ENCODE results near the gene HOXA4.

Gene HOXA4

DNA sequence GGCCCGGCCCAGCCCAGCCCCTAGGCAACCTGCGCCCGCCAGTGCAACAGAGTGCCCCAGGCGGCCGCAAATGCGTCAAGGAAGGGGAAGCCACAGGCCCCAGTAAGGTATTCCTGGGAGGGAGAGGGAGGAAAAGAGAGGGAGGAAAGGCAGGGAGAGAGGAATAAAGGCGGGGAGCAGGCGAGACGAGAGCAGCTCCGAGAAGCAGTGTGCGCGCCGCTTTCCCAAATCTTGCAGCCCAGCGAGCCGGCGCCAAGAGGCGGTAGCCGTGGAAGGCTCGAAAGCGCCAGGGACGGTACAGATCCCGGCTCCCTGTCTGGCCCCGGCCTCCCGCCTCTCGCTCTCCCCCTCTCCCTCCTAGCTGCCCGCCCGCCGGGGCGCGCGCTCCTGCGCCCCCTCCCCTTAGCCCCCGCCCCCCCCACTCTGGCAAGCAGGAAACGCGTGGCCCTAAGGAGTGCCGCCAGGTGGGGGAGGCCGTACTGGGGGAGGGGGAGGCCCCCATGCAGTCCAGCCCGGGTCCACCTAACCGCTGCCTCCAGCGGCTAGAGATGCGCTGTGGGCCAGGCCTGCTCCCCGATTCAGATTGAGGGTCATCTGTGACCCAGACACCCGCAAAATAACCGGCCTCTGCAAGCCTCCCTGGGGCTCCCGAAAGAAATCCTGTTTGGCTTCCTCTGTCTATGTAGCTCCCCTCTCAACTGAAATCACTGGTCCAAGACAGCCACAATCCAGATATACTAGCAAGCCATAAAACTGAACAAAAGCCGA, 39.3 kb upstream of the HOXA4 start:
- no peak for DNase-seq

DNA sequence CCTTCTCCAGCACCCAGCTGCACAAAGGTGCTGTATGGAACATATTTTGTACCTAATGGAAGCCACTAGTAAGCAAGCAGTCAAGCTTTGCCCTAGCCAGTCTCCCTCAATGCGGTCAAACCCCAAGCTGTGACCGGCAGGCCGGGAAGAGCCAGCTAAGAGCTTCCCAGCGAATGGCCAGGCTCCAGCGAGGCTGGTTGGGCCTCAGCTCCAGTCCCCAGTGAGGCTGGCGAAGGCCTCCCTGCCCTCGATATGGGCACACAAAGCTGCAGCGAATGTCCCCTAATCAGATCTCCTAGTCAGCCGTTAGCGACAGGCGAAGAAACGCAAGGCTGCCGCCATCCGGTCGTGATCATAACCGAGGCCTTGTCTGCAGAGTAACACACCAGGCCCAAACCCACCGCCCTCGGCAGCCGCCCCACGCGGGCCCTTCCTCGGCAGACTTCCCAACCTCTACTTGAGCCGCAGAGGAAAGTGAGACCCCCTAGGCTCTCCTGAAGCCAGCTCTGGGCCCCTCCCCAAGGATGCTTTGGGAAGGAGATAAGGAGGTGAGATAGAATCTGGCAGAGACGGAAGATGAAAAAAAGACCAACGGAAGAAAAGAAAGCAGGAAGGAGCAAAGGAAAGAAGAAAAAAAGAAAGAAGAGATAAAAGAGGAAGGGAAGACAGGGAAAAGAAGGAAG, 37.8 kb upstream of the HOXA4 start:
- no peak for DNase-seq

DNA sequence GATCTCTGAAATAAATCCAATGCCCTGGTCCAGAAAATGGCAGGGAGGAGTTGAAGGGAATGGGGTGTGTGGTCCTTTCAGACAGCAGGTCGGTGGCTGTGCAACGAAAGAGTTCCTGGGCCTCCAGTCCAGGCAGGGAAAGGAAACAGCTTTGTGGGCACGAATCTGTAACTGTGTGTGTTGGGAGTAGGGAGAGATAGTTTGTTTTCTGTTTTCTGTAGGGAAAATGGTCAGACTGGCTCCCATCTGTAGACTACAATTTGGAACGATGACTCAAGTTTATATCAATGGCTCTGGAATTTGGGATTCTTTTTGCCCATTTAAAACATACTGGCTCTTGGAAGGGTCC, 37.3 kb upstream of the HOXA4 start:
- DNase-seq = no peak

DNA sequence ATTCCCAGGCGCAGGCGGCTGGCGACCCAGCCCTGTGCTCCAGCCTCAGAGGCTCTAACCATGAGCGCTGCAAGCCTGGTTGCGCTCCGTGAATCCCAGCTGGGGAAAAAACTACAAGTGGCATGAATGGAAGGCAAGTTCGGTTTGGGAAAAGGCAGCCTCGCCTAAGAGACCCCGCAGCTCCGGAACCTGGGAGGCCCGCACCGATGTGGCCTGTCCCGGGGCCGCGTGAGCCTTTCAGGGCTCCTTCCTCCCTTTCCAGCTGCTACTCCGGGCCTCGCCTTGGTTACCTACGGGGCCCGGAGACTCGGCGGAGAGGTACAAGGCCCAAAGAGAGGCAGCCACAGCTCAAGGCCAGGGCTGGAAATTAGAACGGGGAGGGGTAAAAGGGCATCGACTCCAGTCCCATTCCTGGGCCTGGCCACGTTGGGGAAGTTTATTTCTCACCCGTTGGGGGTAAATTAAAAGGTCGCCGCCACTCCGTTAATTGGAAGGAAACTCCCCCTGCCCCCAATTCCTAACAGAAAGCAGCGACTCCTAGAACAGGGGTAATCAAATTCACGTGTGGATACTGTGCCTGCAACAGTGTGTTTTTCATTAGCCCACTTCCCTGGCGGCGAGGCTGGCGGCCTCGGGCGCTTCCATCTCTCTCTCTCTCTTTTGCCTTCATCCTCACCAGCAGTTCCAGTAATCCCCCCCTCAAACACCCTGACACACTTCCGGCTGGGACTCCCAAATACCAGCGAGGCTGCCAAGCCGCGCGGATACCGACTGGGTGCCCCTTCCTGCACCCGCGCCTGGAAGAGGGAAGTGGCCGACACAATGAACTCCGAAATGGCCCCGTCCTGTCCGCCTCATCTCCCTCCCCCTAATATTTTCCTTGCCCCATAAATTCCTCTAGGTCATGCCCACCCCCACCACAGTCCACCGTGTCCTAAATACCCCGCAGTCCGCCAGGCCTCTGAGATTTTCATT, 36.3 kb upstream of the HOXA4 start:
- DNase-seq = no peak

DNA sequence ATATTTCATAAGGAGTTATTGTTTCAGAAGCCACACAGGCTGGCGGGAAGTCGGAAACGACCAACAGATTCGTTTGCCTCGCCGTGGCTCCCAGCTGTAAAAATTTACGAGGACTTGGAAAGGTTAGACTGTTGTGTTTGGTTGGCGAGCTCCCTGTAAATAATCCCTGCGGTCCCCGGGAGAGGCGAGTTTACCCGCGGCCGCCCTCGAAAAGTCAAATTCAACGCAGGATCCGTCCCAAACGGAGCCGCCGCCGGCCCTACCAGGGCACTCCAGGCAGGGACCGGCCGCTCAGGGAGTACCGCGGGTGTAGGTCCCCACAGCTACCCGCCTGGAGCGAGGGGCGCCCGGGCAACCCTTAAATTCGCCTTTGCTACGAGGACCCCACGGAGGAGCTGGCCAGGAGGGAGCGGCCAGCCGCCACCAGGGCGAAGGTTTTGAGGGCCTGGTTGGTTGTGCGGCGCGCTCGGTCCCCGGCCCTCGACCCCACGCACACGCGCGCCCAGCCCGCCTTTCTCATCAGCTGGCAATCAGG, 35.5 kb upstream of the HOXA4 start:
- no peak for DNase-seq

DNA sequence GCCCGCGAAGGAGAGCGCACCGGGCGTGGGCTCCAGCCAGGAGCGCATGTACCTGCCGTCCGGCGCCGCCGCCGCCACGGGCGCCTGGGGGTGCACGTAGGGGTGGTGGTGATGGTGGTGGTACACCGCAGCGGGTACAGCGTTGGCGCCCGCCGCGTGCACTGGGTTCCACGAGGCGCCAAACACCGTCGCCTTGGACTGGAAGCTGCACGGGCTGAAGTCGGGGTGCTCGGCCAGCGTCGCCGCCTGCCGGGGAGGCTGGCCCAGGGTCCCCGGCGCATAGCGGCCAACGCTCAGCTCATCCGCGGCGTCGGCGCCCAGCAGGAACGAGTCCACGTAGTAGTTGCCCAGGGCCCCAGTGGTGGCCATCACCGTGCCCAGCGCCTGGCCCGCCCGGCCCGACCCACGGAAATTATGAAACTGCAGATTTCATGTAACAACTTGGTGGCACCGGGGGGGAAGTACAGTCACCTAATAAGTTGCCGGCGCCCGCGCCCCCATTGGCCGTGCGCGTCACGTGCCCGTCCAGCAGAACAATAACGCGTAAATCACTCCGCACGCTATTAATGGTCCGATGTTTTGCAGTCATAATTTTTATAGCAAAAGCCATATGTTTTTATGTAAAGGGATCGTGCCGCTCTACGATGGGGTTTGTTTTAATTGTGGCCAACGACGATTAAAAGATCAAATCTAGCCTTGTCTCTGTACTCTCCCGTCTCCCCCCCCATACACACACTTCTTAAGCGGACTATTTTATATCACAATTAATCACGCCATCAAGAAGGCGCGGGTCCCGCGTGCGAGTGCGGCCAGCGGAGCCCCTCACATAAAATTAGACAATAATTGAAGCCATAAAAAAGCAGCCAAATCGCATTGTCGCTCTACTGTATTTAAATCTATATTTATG, 34.8 kb upstream of the HOXA4 start, which contains the start of gene HOXA9:
Gene HOXA9 (minus strand): TSS at position 449 of the 907 bp plus-strand sequence. CDS start 80 bp downstream, at position 369.
- no peak for DNase-seq

DNA sequence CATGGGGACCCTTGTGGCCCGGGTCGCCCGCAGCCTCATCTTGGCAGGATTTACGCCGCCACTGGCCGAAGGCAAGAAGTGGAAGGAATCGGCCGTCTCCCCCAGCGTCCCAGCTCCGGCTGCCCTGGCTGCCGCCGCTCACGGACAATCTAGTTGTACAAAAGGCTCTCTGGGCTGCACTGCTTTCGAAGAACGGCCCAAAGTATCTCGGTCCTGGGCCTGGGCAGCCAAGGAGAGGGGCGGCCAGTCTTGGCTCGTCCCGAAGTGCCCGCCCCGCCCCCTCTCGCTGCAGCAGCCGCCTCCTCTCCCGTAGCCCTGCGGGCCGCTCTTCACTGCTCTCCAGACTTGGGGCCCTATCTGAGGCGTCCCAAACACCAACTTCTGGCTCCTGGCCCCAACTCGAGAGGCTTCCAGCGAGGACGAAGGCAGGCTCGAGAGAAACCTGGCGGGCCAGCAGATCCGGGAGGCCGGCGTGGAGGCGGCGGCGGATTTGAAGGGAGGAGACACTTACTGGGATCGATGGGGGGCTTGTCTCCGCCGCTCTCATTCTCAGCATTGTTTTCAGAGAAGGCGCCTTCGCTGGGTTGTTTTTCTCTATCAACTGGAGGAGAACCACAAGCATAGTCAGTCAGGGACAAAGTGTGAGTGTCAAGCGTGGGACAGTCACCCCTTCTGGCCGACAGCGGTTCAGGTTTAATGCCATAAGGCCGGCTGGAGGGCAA, 34.0 kb upstream of the HOXA4 start:
- DNase-seq = no peak

DNA sequence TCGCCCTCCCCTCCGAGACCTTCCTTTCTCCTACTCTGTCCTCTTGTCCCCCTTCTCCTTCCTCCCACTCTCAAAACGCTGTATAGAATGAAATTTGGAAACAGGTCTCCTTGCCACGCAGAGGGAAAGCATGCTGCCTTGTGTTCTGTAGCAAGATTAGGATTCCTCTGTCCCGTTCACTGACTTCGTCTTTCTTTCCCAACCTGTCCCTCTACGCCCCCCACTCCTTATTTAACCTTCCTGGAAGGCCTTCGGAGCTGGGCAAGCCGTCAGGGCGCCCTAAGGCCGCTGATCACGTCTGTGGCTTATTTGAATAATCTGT, 33.4 kb upstream of the HOXA4 start:
- no peak for DNase-seq

DNA sequence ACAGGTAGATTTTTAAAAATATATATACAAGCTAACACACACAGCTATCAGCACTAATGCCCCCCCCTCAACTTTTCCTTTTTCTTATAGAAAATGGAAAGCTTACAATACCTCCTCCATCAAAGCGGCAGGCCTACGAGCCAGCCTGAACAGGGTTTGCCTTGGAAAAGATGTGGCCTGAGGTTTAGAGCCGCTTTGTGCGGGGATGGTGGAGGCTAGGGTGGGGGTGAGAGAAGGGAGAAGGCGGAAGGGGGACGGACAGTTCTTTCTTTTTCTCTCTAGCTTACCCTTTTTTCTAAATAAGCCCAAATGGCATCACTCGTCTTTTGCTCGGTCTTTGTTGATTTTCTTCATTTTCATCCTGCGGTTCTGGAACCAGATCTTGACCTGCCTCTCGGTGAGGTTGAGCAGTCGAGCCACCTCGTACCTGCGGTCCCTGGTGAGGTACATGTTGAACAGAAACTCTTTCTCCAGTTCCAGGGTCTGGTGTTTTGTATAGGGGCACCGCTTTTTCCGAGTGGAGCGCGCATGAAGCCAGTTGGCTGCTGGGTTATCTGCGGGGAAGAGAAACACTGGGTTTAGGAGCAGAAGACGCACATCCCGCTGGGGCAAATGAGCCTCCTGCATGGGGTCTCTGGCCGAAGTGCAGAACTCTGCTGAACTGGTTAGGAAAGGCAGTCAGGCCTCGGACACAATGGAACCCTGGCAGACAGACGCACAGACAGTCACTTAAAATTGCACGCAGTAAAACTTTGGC, 32.9 kb upstream of the HOXA4 start:
- DNase-seq = no peak

DNA sequence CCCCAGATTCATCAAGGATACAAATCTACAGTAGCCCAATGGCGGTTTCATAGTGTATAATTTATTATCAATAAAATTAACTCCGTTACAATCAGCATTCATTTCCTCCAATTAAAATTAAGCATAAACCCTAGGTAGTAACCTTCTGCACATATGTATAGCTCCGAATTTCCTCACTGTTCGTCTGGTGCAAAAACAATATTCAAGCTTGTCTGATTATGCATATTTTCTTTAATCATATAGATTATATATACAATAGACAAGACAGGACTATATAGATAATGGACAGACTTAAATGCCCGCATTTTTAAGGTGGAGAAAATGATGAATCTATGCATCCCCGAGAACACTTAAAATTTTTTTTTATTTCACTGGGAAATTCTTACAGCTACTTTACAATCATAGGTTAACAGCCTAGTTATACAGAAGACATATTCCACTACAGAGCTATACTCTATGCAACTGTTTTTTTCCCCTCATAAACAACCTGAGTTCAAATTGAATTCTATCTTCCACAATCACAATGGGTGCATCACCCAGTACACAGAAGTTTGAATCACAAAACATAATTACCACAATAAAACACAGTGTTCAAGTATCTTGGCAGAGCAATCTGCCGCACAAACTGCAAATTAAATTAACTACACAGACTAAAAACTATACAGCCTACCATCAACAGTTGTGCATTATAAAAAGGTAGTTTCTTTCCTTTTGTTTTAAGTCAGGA, 32.2 kb upstream of the HOXA4 start:
- DNase-seq = no peak

DNA sequence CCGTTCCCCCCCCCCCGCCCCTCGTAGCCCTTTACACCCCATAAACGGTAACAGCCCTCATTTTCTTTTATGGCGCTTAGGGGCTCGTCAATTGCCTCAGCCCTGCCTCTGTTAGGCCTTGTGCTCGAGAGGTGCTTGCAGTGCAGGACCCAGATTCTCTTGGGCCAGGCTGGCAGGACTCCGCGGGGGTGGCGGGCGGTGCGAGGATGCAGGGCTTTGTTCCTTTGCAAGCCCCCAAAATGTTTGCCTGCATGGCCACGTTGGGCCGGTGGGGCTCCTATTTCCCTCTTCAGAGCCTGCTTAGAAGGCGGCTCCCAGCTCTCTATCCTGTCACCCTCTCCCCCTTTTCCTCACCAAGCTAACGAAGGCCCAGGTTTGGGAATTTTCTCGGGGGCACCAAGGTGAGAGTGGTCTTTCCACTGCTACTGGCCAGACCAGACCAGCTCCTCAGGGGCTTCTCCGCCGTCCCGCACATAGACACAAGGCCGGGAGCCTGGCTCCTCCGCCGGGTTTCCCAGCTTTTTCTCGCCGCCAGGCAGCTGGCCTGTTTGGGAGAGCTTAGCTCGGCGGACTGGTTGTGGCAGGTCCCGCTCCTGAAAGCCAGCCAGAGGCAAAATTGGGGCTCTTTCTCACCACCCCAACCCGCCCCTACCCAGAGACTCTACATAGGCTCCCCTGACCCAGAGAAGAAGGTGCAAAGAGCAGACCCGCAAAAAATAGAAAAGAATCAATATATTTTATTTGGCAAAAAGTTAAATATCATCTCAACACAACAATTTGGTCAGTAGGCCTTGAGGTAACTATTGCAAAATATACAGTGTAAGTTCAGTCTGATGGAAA, 31.4 kb upstream of the HOXA4 start:
- no peak for DNase-seq

DNA sequence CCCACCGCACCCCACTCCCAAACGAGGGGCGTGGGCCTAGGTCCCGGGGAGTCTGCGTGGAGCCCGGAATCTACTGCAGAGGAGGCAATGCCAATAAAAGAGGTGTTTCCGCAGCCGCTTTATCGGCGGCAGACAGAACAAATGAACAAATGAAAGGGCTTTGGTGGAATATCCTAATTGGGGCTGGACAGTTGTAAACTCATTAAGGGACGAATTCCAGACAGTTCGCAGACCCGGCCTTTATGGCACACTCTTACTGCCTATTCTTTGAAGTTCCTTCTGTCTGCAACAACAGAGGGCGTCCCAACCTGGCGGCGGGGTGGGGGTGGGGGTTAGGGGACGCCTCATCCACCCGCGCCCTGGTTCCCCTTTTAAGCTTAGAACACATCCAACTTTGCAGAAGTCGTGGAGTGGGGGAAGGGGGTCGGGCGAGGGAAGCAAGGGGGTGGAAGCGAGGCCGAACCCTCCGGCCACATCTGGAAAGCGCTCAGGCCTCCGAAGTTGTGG, 30.7 kb upstream of the HOXA4 start:
- DNase-seq = no peak

DNA sequence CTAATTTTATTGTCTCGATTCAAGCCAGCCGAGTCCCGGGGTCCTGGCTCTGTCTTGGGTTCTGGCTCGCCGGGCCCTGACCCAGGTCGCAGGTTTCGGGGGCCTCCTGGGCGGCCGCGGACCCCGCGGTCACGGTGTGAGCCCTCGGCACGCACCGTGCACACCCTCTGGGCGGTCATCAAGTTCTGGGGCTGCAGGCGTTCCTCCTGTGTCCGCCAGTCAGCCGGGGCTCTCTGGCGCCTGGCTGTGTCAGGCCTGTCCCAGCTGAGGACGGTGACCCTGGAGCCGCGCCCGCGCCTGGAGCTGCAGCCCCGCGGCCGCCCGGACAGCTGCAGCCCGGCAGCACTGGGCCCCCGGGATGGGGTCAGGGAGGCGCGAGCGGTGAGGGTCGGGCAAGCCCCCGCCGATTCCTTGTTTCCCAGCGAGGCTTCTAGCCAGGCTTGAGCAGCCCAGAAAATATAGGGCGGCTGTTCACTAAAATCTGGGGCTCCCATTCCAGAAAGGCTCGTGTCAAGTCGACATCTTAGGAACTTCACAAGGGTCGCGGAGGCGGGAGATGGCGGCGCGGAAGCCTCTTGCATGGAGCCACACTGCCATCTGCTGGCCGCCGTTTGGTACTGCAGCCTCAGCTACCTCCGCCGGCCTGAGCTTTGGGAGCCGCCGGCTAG, 30.1 kb upstream of the HOXA4 start:
- DNase-seq = peak; percentile 59

DNA sequence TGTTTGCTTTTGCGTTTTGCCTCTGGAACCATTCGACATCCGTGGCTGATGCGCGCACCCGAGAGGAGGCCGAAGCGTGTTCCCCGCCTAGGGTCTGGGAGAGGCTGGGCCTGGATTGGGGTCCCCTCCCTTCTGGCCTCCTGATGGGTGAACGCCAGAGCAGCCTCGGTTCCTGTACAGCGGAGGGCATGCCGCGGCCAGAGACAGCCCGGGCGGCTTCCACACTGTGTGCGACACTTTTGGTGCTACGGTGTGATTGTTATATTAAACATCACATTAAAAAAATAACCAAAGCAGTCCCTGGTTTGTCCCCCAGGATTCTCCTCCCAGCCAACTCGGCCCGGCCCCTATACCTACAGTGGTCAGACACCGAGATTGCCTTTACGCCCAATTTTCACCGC, 29.6 kb upstream of the HOXA4 start:
- no peak for DNase-seq

DNA sequence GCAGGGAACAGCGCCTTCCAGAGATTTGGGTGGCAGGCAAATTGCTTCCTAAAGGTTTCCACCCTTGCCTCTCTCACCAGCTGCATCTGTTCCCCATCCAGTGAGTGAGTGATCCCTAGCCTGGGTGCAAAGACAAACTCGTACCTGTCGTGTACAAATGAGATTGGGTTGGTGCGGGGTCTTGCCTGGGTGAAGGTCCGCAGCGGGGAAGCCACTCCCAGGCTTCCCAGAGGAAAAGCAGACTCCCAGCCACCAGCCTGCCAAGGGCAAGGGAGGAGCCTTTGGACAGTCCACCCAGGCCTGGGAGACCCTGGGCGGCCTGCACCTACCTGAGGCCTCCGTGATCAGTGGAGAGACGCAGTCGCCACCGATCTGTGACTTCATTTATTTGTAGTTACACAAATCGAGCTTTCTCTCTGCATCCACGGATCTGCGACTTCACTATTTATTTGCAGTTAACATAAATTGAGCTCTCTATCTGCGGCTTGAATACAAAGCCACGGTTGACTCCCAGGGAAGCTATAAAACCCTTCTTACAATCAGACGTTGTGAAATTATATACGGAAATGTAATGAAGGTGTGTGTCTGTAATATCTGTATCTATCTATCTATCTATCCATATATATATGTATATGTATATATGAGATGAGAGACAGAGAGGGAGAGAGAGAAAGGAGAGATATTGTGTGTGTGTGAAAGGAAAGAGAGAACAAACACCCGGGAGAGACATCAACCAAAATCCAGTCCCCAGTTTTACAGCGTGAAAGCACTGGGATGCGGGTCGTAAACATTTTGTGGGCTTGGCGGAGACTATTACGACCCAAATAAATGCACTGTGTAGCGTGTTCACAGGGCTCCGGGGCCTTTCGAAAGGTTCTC, 28.9 kb upstream of the HOXA4 start:
- no peak for DNase-seq

DNA sequence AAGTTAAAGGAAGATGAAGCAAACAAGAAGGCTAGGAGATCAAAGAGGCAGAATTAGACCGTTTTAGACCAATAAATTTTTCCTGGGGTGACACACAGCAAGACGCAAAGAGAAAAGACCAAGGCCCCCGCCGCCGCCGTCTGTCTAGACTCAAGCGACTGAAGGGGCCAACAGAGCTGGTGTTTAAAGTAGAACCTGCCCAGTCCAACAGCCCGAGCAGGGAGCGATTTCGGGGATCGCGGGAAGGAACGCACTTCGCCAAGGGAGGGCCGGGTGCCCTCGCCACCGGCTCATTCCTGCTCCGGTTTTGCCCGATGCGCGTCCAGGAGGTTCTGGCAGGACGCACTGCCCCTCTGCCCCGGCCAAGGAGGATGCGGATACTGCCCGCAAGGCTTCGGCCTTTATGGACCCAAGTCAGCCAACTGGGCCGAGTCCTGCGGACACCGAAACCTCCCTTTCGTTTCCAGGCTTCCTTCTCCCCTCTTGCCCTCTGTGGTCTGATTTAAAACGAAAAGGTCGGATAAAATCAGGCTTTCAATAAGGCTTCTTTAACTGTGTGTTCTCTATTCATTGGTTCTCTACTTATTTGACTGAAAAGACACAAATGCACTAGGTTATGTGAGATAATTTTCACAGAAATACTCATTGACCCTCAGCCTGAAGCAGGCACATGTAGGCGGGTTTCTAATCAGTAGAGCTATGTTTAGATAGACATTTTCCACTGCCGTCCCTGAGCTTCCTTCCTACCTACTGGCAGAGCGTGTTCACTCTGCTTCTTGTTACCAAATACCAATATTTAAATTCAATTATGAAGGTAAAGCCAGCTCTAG, 28.1 kb upstream of the HOXA4 start:
- DNase-seq = no peak

Measured in SHP77 treated with DMSO at 0.1 percent for 48 hours (cell line).